HEK293T (cell line): ENCODE data around the gene DSTYK.
"Not testable (repeated sequence)": the region's sequence is repeated elsewhere in the genome, so short reads cannot be mapped to it uniquely, and the experiment has no call there.

ENCODE experiments used
- CTCF ChIA-PET: fragments of 350-600 bp; formaldehyde crosslinking; extraction: SDS; loops from one replicate; lab custom pipeline; 2021; ENCODE audit warnings: antibody characterized with exemption, inconsistent platforms; lab: Yijun Ruan, JAX
- POLR2A ChIA-PET: fragments of 350-600 bp; formaldehyde crosslinking; extraction: SDS; loops from one replicate; lab custom pipeline; 2020; ENCODE audit warnings: antibody characterized with exemption, inconsistent platforms; lab: Yijun Ruan, JAX
- DNase-seq: peaks from one replicate; pipeline ENCODE4 v3.0.0; 2012; ENCODE audit warnings: mixed read lengths; ENCODE audit errors: extremely low spot score
- ARNT ChIP-seq: fragments of 450-650 bp; IDR thresholded peaks from 2 replicates; pipeline ENCODE4 v1.6.1; 2017; ENCODE audit warnings: mild to moderate bottlenecking
- BHLHE40 ChIP-seq: fragments of 450-650 bp; IDR thresholded peaks from 2 replicates; pipeline ENCODE4 v1.6.1; 2016; ENCODE audit warnings: mild to moderate bottlenecking, moderate library complexity, borderline replicate concordance
- CTBP1 ChIP-seq: fragments of 450-650 bp; IDR thresholded peaks from 2 replicates; pipeline ENCODE4 v1.6.1; 2016; ENCODE audit warnings: borderline replicate concordance
- ELF4 ChIP-seq: fragments of 450-650 bp; IDR thresholded peaks from 2 replicates; pipeline ENCODE4 v1.6.1; 2017; ENCODE audit warnings: antibody characterized with exemption
- FOXA1 ChIP-seq: fragments of 450-650 bp; IDR thresholded peaks from 2 replicates; pipeline ENCODE4 v1.6.1; 2016; ENCODE audit warnings: mild to moderate bottlenecking
- FOXK2 ChIP-seq: fragments of 450-650 bp; IDR thresholded peaks from 2 replicates; pipeline ENCODE4 v1.6.1; 2016; ENCODE audit warnings: mild to moderate bottlenecking
- FOXM1 ChIP-seq: fragments of 450-650 bp; IDR thresholded peaks from 2 replicates; pipeline ENCODE4 v1.6.1; 2017; ENCODE audit warnings: mild to moderate bottlenecking, borderline replicate concordance
- HDGF ChIP-seq: fragments of 450-650 bp; IDR thresholded peaks from 2 replicates; pipeline ENCODE4 v1.6.1; 2017; ENCODE audit warnings: antibody characterized with exemption, borderline replicate concordance
- L3MBTL2 ChIP-seq: fragments of 450-650 bp; conservative IDR thresholded peaks from 2 replicates; pipeline ENCODE4 v1.6.1; 2016; ENCODE audit warnings: mild to moderate bottlenecking
- LEF1 ChIP-seq: fragments of 450-650 bp; IDR thresholded peaks from 2 replicates; pipeline ENCODE4 v1.6.1; 2017; ENCODE audit warnings: mild to moderate bottlenecking, borderline replicate concordance
- NFRKB ChIP-seq: fragments of 450-650 bp; IDR thresholded peaks from 2 replicates; pipeline ENCODE4 v1.6.1; 2016; ENCODE audit warnings: mild to moderate bottlenecking, moderate library complexity
- SP1 ChIP-seq: fragments of 450-650 bp; IDR thresholded peaks from 2 replicates; pipeline ENCODE4 v1.6.1; 2017
- SUZ12 ChIP-seq: fragments of 450-650 bp; IDR thresholded peaks from 2 replicates; pipeline ENCODE4 v1.6.1; 2016; ENCODE audit warnings: mild to moderate bottlenecking
- TARDBP ChIP-seq: fragments of 450-650 bp; IDR thresholded peaks from 2 replicates; pipeline ENCODE4 v1.6.1; 2016
- ZNF384 ChIP-seq: fragments of 450-650 bp; IDR thresholded peaks from 2 replicates; pipeline ENCODE4 v1.6.1; 2016
- TF ChIP-seq, protein P1 (sequence below): fragments of 450-650 bp; IDR thresholded peaks from 2 replicates; pipeline ENCODE4 v1.6.1; 2016

DSTYK gene

GRCh38 chr1:205236526-205236925 is 25.0 kb upstream of the DSTYK start:
- ChIA-PET POLR2A (no interaction called here), CTCF (no interaction called here)
- DNase-seq: no peak
- TF ChIP-seq FOXM1 (no peak), ARNT (no peak), L3MBTL2 (no peak), TARDBP (no peak), CTBP1 (no peak), NFRKB (no peak), LEF1 (no peak), FOXK2 (no peak), HDGF (no peak), ELF4 (no peak), SUZ12 (no peak), SP1 (no peak), ZNF384 (no peak), BHLHE40 (no peak), FOXA1 (no peak)
- TF ChIP-seq, protein P1, sequence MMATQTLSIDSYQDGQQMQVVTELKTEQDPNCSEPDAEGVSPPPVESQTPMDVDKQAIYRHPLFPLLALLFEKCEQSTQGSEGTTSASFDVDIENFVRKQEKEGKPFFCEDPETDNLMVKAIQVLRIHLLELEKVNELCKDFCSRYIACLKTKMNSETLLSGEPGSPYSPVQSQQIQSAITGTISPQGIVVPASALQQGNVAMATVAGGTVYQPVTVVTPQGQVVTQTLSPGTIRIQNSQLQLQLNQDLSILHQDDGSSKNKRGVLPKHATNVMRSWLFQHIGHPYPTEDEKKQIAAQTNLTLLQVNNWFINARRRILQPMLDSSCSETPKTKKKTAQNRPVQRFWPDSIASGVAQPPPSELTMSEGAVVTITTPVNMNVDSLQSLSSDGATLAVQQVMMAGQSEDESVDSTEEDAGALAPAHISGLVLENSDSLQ: no peak

DNA sequence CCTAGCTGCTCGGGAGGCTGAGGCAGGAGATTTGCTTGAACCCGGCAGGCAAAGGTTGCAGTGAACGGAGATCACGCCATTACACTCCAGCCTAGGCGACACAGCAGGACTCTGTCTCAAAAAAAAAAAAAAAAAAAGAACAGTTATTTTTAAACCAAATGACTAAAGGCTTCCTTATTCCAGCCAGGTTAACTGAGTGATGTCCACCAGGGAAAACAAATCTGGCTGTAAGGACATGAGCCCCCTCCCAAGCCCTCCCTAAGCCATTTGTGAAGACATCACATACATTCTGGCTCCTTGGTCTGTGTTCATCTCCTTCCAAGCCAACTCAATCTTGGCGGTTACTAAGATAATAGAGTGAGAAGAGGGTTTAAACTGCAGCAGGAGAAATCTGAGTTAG is 24.4 kb upstream of the DSTYK start:
- no peak for TF ChIP-seq FOXM1
- no peak for TF ChIP-seq NFRKB
- TF ChIP-seq, protein P1: no peak
- no peak for TF ChIP-seq FOXA1
- TF ChIP-seq TARDBP: no peak
- no peak for TF ChIP-seq BHLHE40
- TF ChIP-seq SP1: no peak
- TF ChIP-seq LEF1: no peak
- TF ChIP-seq SUZ12: no peak
- TF ChIP-seq ELF4: no peak
- TF ChIP-seq ZNF384: no peak
- TF ChIP-seq FOXK2: no peak
- TF ChIP-seq CTBP1: no peak
- no peak for TF ChIP-seq L3MBTL2
- POLR2A ChIA-PET: no interaction called here
- no peak for DNase-seq
- CTCF ChIA-PET: no interaction called here

- DNase-seq, POLR2A ChIA-PET: not testable (repeated sequence)
- CTCF ChIA-PET: interaction anchor here (0.9 to 1.1 kb wide), 2 partner anchors 22 to 205 kb away, joined by 4 to 5 read pairs; no protein-coding TSS in a partner anchor
These were observed 22.5 kb upstream of the DSTYK start for GRCh38 chr1:205233986-205234385.

- ChIA-PET POLR2A (no interaction called here), CTCF (interaction anchor here (0.6 to 1.1 kb wide), 3 partner anchors 12 to 92 kb away, joined by 3 to 5 read pairs (median 5); no protein-coding TSS in a partner anchor)
- DNase-seq: no peak
- no peak for TF ChIP-seq SUZ12
- TF ChIP-seq TARDBP: no peak
- TF ChIP-seq L3MBTL2: no peak
These were observed 21.5 kb upstream of the DSTYK start for GRCh38 chr1:205232945-205233397.

- CTCF ChIA-PET: no interaction called here
- no peak for DNase-seq
- POLR2A ChIA-PET: no interaction called here
- TF ChIP-seq TARDBP (no peak), ARNT (no peak), CTBP1 (no peak), NFRKB (no peak), FOXM1 (no peak), L3MBTL2 (no peak), BHLHE40 (no peak), HDGF (no peak), LEF1 (no peak), ZNF384 (no peak), ELF4 (no peak), FOXA1 (no peak), SP1 (no peak), FOXK2 (no peak)
- TF ChIP-seq, protein P1: no peak
These were observed 20.8 kb upstream of the DSTYK start for GRCh38 chr1:205232127-205232820.

- ChIA-PET CTCF (no interaction called here), POLR2A (no interaction called here)
- no peak for TF ChIP-seq BHLHE40
- no peak for DNase-seq
These were observed 19.5 kb upstream of the DSTYK start for GRCh38 chr1:205230982-205231381.
